ENCODE data around the gene KRTAP10-3. TPM values are rescaled to one million over a fixed set of nuclear protein-coding genes. Genes with fewer than 3 reads are reported as not detected.
"Not testable (repeated sequence)": the region's sequence is repeated elsewhere in the genome, so short reads cannot be mapped to it uniquely, and the experiment has no call there.

KRTAP10-3 gene
- total RNA-seq, 2 donors from 2014 or later = not detected

DNA sequence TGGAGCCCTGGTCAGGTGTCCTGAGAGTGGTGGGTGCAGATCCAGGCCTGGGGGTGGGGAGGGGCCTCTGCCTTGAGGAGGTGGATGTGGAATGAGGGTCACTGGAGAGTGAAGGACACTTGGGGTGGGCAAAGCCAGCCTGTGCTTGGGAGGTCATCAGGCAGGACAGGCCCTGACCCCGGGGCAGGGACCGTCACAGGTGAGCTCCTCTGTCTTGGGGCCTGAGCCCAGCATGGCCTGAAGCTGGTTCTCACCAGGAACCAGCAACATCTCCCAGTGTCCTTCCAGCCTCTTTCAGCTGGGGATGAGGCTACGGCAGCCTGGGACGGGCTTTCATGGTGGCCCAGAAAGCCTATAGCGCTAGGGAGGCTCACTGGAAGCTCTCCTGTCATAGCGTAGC lies 6.5 kb downstream of the KRTAP10-3 start:
- Histone ChIP-seq H3K4me3 (no peak overlapping the region), H3K9me3 (no peaks in the 10 kb centered on the region), H3K27me3 (peaks cover 0 to 3% of the 10 kb centered on the region in 2 donors), H3K36me3 (replicated peaks in 1 of 2; ENCODE audit: insufficient read depth in 1 of 2, low read depth in 2 of 2) (no peaks in the 10 kb centered on the region), H3K4me1 (no peaks in the 10 kb centered on the region), H3K27ac (no peak overlapping the region)
- 83% methylated on average over 6 of the region's 6 CpGs; no CpG with 5 or more reads in 1 of the 2 donors for WGBS, 2 donors
- TF ChIP-seq POLR2A (IDR thresholded peaks at IDR 0.05) = no peak
- TF ChIP-seq, protein P1, sequence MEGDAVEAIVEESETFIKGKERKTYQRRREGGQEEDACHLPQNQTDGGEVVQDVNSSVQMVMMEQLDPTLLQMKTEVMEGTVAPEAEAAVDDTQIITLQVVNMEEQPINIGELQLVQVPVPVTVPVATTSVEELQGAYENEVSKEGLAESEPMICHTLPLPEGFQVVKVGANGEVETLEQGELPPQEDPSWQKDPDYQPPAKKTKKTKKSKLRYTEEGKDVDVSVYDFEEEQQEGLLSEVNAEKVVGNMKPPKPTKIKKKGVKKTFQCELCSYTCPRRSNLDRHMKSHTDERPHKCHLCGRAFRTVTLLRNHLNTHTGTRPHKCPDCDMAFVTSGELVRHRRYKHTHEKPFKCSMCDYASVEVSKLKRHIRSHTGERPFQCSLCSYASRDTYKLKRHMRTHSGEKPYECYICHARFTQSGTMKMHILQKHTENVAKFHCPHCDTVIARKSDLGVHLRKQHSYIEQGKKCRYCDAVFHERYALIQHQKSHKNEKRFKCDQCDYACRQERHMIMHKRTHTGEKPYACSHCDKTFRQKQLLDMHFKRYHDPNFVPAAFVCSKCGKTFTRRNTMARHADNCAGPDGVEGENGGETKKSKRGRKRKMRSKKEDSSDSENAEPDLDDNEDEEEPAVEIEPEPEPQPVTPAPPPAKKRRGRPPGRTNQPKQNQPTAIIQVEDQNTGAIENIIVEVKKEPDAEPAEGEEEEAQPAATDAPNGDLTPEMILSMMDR (IDR thresholded peaks at IDR 0.05) = no peak
- intact Hi-C loops (cut with DNase I) = no loop called here
- ATAC-seq = no peak
- DNase-seq = no peak

DNA sequence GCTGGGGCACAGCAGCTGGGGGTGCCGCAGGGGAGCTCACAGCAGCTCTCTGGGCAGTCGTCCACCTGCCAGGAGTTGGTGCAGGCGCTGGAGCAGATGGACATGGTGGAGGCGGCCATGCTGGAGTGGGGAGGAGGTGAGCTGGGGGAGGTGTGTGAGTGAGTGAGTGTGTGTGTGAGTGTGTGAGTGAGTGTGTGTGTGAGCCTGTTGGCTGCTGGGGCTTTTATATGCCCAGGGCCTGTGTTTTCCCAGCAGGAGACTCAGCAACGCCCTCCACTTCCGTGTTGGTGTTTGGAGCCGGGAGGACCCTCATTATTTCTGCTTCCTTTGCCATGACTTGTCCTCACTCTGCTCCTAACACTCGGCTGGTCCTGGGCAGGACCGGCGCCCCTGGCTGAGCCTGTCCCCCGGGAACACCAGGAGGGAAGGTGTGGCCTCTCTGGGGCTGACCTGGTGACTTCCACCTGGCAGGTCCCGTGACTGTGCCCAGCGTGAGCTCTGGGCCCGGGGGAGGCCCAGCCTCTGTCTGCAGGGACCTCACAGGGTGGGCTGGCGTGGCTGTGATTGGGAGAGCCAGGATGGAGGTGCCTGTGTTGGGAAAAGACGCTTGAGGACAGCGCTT lies 7.1 kb downstream of the KRTAP10-3 start, which contains the start of gene KRTAP10-2:
Gene KRTAP10-2, minus strand, starts transcription at position 166 of the 622 bp plus-strand sequence. Its CDS starts 47 bp downstream, at position 119.
- Histone ChIP-seq H3K9me3 (peaks cover 0 to 4% (median 0%) of the 10 kb centered on the region in 3 donors), H3K36me3 (replicated peaks in 1 of 2; ENCODE audit: insufficient read depth in 1 of 2, low read depth in 2 of 2) (no peaks in the 10 kb centered on the region), H3K4me1 (no peaks in the 10 kb centered on the region), H3K27me3 (peaks cover 0 to 3% of the 10 kb centered on the region in 2 donors), H3K27ac (no peak within 1 kb of the TSS), H3K4me3 (no peak within 1 kb of the TSS)
- 44 to 46% methylated on average over 10 to 15 of the region's 17 CpGs for WGBS, 2 donors
- intact Hi-C loops (cut with DNase I) = no loop called here
- ATAC-seq = no peak
- DNase-seq = no peak
- no peak for TF ChIP-seq POLR2A (IDR thresholded peaks at IDR 0.05)
- TF ChIP-seq, protein P1 (IDR thresholded peaks at IDR 0.05) = no peak

DNA sequence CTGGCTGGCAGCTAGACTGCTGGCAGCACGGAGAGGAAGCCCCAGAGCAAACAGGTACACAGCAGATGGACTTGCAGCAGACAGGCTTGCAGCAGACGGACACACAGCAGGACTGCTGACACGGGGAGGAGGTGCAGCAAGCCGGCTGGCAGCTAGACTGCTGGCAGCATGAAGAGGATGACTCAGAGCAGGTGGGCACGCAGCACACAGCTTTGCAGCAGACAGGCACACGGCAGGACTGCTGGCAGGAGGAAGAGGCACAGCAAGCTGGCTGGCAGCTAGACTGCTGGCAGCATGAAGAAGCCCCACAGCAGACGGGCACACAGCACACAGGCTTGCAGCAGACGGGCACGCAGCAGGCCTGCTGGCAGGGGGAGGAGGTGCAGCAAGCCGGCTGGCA lies 7.8 kb downstream of the KRTAP10-3 start:
- Histone ChIP-seq H3K27ac (no peak overlapping the region), H3K4me1 (no peaks in the 10 kb centered on the region), H3K36me3 (replicated peaks in 1 of 2; ENCODE audit: insufficient read depth in 1 of 2, low read depth in 2 of 2) (no peaks in the 10 kb centered on the region), H3K9me3 (peaks cover 0 to 5% (median 0%) of the 10 kb centered on the region in 3 donors), H3K4me3 (no peak overlapping the region), H3K27me3 (peaks cover 0 to 3% of the 10 kb centered on the region in 2 donors)
- WGBS, 2 donors = 47 to 50% methylated on average over 4 to 10 of the region's 10 CpGs
- intact Hi-C loops (cut with DNase I) = no loop called here
- DNase-seq (no peak), ATAC-seq (no peak)
- TF ChIP-seq, protein P1 (IDR thresholded peaks at IDR 0.05) = no peak
- no peak for TF ChIP-seq POLR2A (IDR thresholded peaks at IDR 0.05)

DNA sequence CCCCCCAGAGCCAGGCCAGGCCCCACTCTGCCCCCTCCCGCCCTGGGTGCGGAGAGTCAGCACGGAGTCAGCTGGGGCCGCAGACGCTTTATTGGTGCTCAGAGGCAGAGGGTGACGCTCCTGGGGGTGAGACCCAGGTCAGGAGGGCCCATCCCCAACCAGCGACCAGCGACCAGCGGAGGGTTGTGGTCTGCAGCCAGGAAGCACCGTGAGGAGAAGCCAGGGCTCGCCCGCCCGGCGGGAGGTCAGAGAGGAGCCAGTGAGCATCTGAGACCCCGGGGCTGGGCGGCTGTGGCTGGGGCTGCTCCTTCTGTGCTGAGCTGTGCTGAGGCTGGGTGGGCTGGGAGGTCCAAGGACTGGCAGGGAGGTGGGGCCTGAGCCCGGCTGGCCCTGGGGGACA lies 8.3 kb downstream of the KRTAP10-3 start:
- H3K36me3 ChIP-seq (replicated peaks in 1 of 2; ENCODE audit: insufficient read depth in 1 of 2, low read depth in 2 of 2); H3K4me1 ChIP-seq; H3K27me3 ChIP-seq; H3K4me3 ChIP-seq; H3K27ac ChIP-seq; intact Hi-C loops (cut with DNase I); ATAC-seq; H3K9me3 ChIP-seq; DNase-seq: not testable (repeated sequence)
- 36 to 45% methylated on average over 3 to 14 of the region's 17 CpGs for WGBS, 2 donors

DNA sequence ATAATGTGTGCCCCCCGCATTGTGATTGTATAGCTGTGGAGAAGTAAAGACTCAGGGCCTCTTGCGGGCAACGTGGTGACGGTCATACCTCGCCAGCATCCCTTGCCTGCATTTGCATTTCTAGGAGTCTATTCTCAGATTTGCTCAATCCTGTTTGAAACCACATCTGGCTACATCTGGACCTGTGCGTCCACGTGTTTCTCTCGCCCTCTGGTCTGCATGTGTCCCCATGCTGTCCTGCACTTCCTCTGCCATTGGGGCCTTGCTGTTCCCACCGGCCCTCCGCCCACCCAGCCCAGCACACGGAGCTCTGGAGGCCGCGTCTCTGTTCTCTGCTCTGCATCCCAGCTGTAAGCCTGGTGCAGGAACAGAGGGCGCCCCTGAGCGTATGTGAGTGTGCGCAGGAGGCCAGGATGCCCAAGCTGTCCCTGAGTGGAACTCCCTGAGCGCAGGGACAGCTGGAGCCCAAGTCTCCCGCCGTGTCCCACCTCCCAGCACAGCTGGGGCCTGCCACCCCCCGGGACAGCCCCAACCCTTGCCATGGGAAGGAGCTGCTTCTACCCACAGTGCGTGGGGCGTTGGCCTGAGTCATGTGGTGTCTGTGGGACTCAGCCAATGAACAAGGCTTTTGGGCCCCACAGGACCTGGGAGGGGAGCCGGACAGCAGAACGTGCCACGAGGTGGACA lies 8.9 kb downstream of the KRTAP10-3 start:
- intact Hi-C loops (cut with DNase I) = no loop called here

More for the DNA sequence above, 8.9 kb downstream of the KRTAP10-3 start:
- Histone ChIP-seq H3K36me3 (replicated peaks in 1 of 2; ENCODE audit: insufficient read depth in 1 of 2, low read depth in 2 of 2) (no peaks in the 10 kb centered on the region), H3K27ac (no peak overlapping the region), H3K4me1 (no peaks in the 10 kb centered on the region), H3K9me3 (peaks cover 0 to 5% (median 0%) of the 10 kb centered on the region in 3 donors), H3K4me3 (no peak overlapping the region), H3K27me3 (peaks cover 0 to 3% of the 10 kb centered on the region in 2 donors)
- DNase-seq (no peak), ATAC-seq (no peak)
- 54 to 57% methylated on average over 10 to 25 of the region's 25 CpGs for WGBS, 2 donors
- TF ChIP-seq, protein P1 (IDR thresholded peaks at IDR 0.05) = no peak
- TF ChIP-seq POLR2A (IDR thresholded peaks at IDR 0.05) = no peak

Data from body of pancreas (tissue), 4 donors.